SK-N-SH treated with all-trans-retinoic acid at 6 μM for 48 hours (cell line): ENCODE data around the gene KRT85.

Source experiments
- SNAI2 ChIP-seq: fragments of 250-450 bp; sonication (Bioruptor Pico); IDR thresholded peaks from 2 replicates; pipeline ENCODE4 v1.5.0; 2020; ENCODE audit warnings: mild to moderate bottlenecking, moderate library complexity
- ZFP3 ChIP-seq: fragments of 250-450 bp; sonication (Bioruptor Pico); IDR thresholded peaks from 2 replicates; pipeline ENCODE4 v1.5.0; 2020; ENCODE audit warnings: mild to moderate bottlenecking, moderate library complexity
- ZNF565 ChIP-seq: fragments of 450-650 bp; formaldehyde crosslinking; conservative IDR thresholded peaks from 2 replicates; pipeline ENCODE4 v1.5.0; 2020; ENCODE audit warnings: low read depth, mild to moderate bottlenecking, moderate library complexity
- TF ChIP-seq, protein P1 (sequence below): fragments of 250-450 bp; sonication (Bioruptor Pico); IDR thresholded peaks from 2 replicates; pipeline ENCODE4 v1.8.0; 2020; ENCODE audit warnings: mild to moderate bottlenecking, moderate library complexity, borderline replicate concordance

DNA sequence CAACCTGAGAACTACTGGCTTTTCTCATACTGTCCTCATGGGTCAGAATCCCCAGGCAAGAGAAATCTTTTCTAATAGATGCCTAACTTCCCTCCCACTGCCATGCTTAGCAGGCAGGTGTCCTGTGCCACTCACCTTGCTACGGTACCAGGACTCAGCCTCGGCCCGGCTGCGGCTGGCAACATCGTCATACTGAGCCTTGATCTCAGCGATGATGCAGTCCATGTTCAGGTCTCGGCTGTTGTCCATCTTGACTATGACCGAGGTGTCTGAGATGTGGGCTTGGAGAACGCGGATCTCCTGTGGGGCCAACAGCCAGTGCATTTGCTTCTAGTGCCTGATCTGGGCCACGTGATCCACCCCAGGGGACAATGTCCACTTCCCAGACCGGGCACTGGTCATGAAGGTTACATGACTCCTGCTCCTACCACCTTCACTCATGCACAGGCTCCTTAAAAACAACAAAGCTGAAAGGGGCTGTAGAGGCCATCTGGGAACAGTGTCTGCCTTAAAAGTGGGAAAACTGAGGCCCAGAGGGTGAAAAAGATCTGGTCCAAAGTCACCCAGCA is 4.1 kb downstream of the KRT85 start:
- no peak for TF ChIP-seq SNAI2
- TF ChIP-seq, protein P1, sequence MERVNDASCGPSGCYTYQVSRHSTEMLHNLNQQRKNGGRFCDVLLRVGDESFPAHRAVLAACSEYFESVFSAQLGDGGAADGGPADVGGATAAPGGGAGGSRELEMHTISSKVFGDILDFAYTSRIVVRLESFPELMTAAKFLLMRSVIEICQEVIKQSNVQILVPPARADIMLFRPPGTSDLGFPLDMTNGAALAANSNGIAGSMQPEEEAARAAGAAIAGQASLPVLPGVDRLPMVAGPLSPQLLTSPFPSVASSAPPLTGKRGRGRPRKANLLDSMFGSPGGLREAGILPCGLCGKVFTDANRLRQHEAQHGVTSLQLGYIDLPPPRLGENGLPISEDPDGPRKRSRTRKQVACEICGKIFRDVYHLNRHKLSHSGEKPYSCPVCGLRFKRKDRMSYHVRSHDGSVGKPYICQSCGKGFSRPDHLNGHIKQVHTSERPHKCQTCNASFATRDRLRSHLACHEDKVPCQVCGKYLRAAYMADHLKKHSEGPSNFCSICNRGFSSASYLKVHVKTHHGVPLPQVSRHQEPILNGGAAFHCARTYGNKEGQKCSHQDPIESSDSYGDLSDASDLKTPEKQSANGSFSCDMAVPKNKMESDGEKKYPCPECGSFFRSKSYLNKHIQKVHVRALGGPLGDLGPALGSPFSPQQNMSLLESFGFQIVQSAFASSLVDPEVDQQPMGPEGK (CRISPR knock-in tag) = no peak
- TF ChIP-seq ZFP3 (CRISPR knock-in tag) = no peak
- no peak for TF ChIP-seq ZNF565 (CRISPR knock-in tag)
